AG04450 (cell line): ENCODE measurements around the gene HMHB1. TPM values are rescaled to one million over a fixed set of nuclear protein-coding genes. Genes with fewer than 3 reads are reported as not detected.

Experiments used
- CTCF ChIA-PET: fragments of 300-600, 350-600 bp; formaldehyde crosslinking; extraction: SDS; loops from one replicate; lab custom pipeline; 2022; ENCODE audit warnings: antibody characterized with exemption, inconsistent platforms; lab: Charles Lee
- POLR2A ChIA-PET: fragments of 350-600 bp; formaldehyde crosslinking; extraction: SDS; loops from one replicate; lab custom pipeline; 2021; ENCODE audit warnings: antibody characterized with exemption, inconsistent platforms; lab: Yijun Ruan, JAX
- DNase-seq: peaks from one replicate; pipeline ENCODE4 v3.0.0-alpha.2; 2011; ENCODE audit warnings: low read depth, low spot score
- H3K27ac ChIP-seq: one replicate; pipeline ENCODE4 v1.5.1; 2012; ENCODE audit warnings: low read depth, low read length, control low read depth
- H3K27me3 ChIP-seq: one replicate; pipeline ENCODE4 v1.6.0; 2012; ENCODE audit warnings: low read length; ENCODE audit not compliant: control insufficient read depth, insufficient read depth
- H3K4me3 ChIP-seq: 2 replicates; pipeline ENCODE4 v1.5.1; 2011; ENCODE audit warnings: mild to moderate bottlenecking, low read depth, low read length, control low read depth
- H3K9me3 ChIP-seq: 2 replicates; pipeline ENCODE4 v1.5.1; 2012; ENCODE audit warnings: low read length; ENCODE audit not compliant: control insufficient read depth, insufficient read depth
- CTCF ChIP-seq: IDR thresholded peaks from 2 replicates; pipeline ENCODE4 v1.5.1; 2011; ENCODE audit warnings: low read depth, low read length, control low read depth, inconsistent platforms
- polyA plus RNA-seq: library from polyadenylated mRNA; depleted of rRNA; stranded (reverse); fragments of >200 nt; gene quantifications from 2 replicates; pipeline ENCODE4 v1.2.3, GENCODE V29; 2011

The HMHB1 gene
- polyA plus RNA-seq, 1 experiment = not detected

- Histone ChIP-seq H3K27me3 (no peaks in the 10 kb centered on the region), H3K4me3 (no peak overlapping the region), H3K27ac (peak overlapping the region; percentile 76), H3K9me3 (no peaks in the 10 kb centered on the region)
- DNase-seq = peak; percentile 38
- TF ChIP-seq CTCF = no peak
- CTCF ChIA-PET = no interaction called here
- POLR2A ChIA-PET = interaction anchor here (0.7 to 1.0 kb wide), 2 partner anchors 13 to 136 kb away, joined by 3 to 4 read pairs; no protein-coding TSS in a partner anchor
Observed at GRCh38 chr5:143771189-143771588, 40.8 kb upstream of the HMHB1 start.

GRCh38 chr5:143771602-143772001, 40.4 kb upstream of the HMHB1 start:
- ChIA-PET POLR2A (interaction anchor here (0.7 to 1.0 kb wide), 2 partner anchors 13 to 136 kb away, joined by 3 to 4 read pairs; no protein-coding TSS in a partner anchor), CTCF (no interaction called here)
- Histone ChIP-seq H3K27ac (no peak overlapping the region), H3K27me3 (no peaks in the 10 kb centered on the region), H3K9me3 (no peaks in the 10 kb centered on the region), H3K4me3 (no peak overlapping the region)
- no peak for TF ChIP-seq CTCF
- DNase-seq = no peak

- no peaks in the 10 kb centered on the region for H3K9me3 ChIP-seq
- H3K27ac ChIP-seq = no peak overlapping the region
- no peak for DNase-seq
- H3K27me3 ChIP-seq = no peaks in the 10 kb centered on the region
- TF ChIP-seq CTCF = no peak
- POLR2A ChIA-PET = no interaction called here
- no peak overlapping the region for H3K4me3 ChIP-seq
- CTCF ChIA-PET = no interaction called here
Observed at GRCh38 chr5:143772621-143773020, 39.3 kb upstream of the HMHB1 start.

GRCh38 chr5:143775258-143775657, 36.7 kb upstream of the HMHB1 start:
- no peak for TF ChIP-seq CTCF
- H3K27ac ChIP-seq = no peak overlapping the region

GRCh38 chr5:143776951-143777350, 35.0 kb upstream of the HMHB1 start:
- no peak for TF ChIP-seq CTCF
- CTCF ChIA-PET = no interaction called here
- POLR2A ChIA-PET = no interaction called here

More at GRCh38 chr5:143775258-143775657, 36.7 kb upstream of the HMHB1 start:
- POLR2A ChIA-PET = no interaction called here
- Histone ChIP-seq H3K9me3 (no peaks in the 10 kb centered on the region), H3K4me3 (no peak overlapping the region), H3K27me3 (no peaks in the 10 kb centered on the region)
- CTCF ChIA-PET = interaction anchor here (0.8 kb wide), 1 partner anchor 51 kb away, joined by 3 read pairs; no protein-coding TSS in a partner anchor
- no peak for DNase-seq

More at GRCh38 chr5:143776951-143777350, 35.0 kb upstream of the HMHB1 start:
- DNase-seq = no peak
- Histone ChIP-seq H3K4me3 (no peak overlapping the region), H3K27ac (no peak overlapping the region), H3K27me3 (no peaks in the 10 kb centered on the region), H3K9me3 (no peaks in the 10 kb centered on the region)
